ENCODE measurements around the gene GRIN2A.

Gene GRIN2A

GRCh38 chr16:9869776-9870175 is 312.5 kb downstream of the GRIN2A start:
- H3K4me1 ChIP-seq (ENCODE audit: low read length) = no peaks in the 10 kb centered on the region
- TF ChIP-seq EZH2phosphoT487 (IDR thresholded peaks at IDR 0.05; ENCODE audit: low read length) (no peak), CTCF (IDR thresholded peaks at IDR 0.05; ENCODE audit: low read length) (no peak)

GRCh38 chr16:9868606-9869149 is 313.6 kb downstream of the GRIN2A start:
- no peak for TF ChIP-seq EZH2phosphoT487 (IDR thresholded peaks at IDR 0.05; ENCODE audit: low read length)
- TF ChIP-seq EZH2 (optimal IDR thresholded peaks at IDR 0.05; ENCODE audit: low read depth, low read length) = no peak
- TF ChIP-seq CTCF (IDR thresholded peaks at IDR 0.05; ENCODE audit: low read length) = no peak
- Histone ChIP-seq H4K20me1 (ENCODE audit: insufficient read depth, low read length) (no peaks in the 10 kb centered on the region), H3K9me2 (replicated peaks; ENCODE audit: insufficient read depth, low read length) (no peaks in the 10 kb centered on the region), H3K36me3 (replicated peaks; ENCODE audit: insufficient read depth, low read length) (no peaks in the 10 kb centered on the region), H3K4me3 (ENCODE audit: low read length) (no peak overlapping the region), H3K4me2 (ENCODE audit: low read depth, low read length) (no peak overlapping the region), H3K27ac (ENCODE audit: low read length) (no peak overlapping the region), H2AFZ (ENCODE audit: low read length) (no peak overlapping the region), H3K9me3 (replicated peaks; ENCODE audit: insufficient read depth, low read length) (no peaks in the 10 kb centered on the region), H3K9ac (ENCODE audit: low read length) (no peak overlapping the region), H3K27me3 (replicated peaks; ENCODE audit: insufficient read depth, low read length) (no peaks in the 10 kb centered on the region), H3K79me2 (ENCODE audit: low read length) (no peaks in the 10 kb centered on the region), H3K4me1 (ENCODE audit: low read length) (no peaks in the 10 kb centered on the region), H3F3A (ENCODE audit: insufficient read depth, low read length) (no peaks in the 10 kb centered on the region)
- no peak for DNase-seq

More at GRCh38 chr16:9869776-9870175, 312.5 kb downstream of the GRIN2A start:
- no peak for DNase-seq
- H3K79me2 ChIP-seq (ENCODE audit: low read length) = no peaks in the 10 kb centered on the region
- no peak overlapping the region for H3K27ac ChIP-seq (ENCODE audit: low read length)
- no peaks in the 10 kb centered on the region for H3K27me3 ChIP-seq (replicated peaks; ENCODE audit: insufficient read depth, low read length)
- H3K4me3 ChIP-seq (ENCODE audit: low read length) = no peak overlapping the region
- H2AFZ ChIP-seq (ENCODE audit: low read length) = no peak overlapping the region
- H3K4me2 ChIP-seq (ENCODE audit: low read depth, low read length) = no peak overlapping the region
- H3K9ac ChIP-seq (ENCODE audit: low read length) = no peak overlapping the region
- no peaks in the 10 kb centered on the region for H4K20me1 ChIP-seq (ENCODE audit: insufficient read depth, low read length)
- no peaks in the 10 kb centered on the region for H3K36me3 ChIP-seq (replicated peaks; ENCODE audit: insufficient read depth, low read length)
- H3K9me2 ChIP-seq (replicated peaks; ENCODE audit: insufficient read depth, low read length) = no peaks in the 10 kb centered on the region
- H3F3A ChIP-seq (ENCODE audit: insufficient read depth, low read length) = no peaks in the 10 kb centered on the region
- no peaks in the 10 kb centered on the region for H3K9me3 ChIP-seq (replicated peaks; ENCODE audit: insufficient read depth, low read length)

GRCh38 chr16:9867176-9867575 is 315.1 kb downstream of the GRIN2A start:
- Histone ChIP-seq H3K4me3 (ENCODE audit: low read length) (no peak overlapping the region), H3K9me2 (replicated peaks; ENCODE audit: insufficient read depth, low read length) (no peaks in the 10 kb centered on the region), H3K27ac (ENCODE audit: low read length) (no peak overlapping the region), H3K27me3 (replicated peaks; ENCODE audit: insufficient read depth, low read length) (no peaks in the 10 kb centered on the region), H3K9me3 (replicated peaks; ENCODE audit: insufficient read depth, low read length) (no peaks in the 10 kb centered on the region), H3K79me2 (ENCODE audit: low read length) (no peaks in the 10 kb centered on the region), H4K20me1 (ENCODE audit: insufficient read depth, low read length) (no peaks in the 10 kb centered on the region), H3K9ac (ENCODE audit: low read length) (no peak overlapping the region), H3K4me1 (ENCODE audit: low read length) (no peaks in the 10 kb centered on the region), H3F3A (ENCODE audit: insufficient read depth, low read length) (no peaks in the 10 kb centered on the region), H3K4me2 (ENCODE audit: low read depth, low read length) (no peak overlapping the region), H3K36me3 (replicated peaks; ENCODE audit: insufficient read depth, low read length) (no peaks in the 10 kb centered on the region), H2AFZ (ENCODE audit: low read length) (no peak overlapping the region)
- TF ChIP-seq EZH2phosphoT487 (IDR thresholded peaks at IDR 0.05; ENCODE audit: low read length) = no peak
- TF ChIP-seq CTCF (IDR thresholded peaks at IDR 0.05; ENCODE audit: low read length) = no peak
- TF ChIP-seq EZH2 (optimal IDR thresholded peaks at IDR 0.05; ENCODE audit: low read depth, low read length) = no peak
- no peak for DNase-seq
